ENCODE results near the gene AXIN1.

DNA sequence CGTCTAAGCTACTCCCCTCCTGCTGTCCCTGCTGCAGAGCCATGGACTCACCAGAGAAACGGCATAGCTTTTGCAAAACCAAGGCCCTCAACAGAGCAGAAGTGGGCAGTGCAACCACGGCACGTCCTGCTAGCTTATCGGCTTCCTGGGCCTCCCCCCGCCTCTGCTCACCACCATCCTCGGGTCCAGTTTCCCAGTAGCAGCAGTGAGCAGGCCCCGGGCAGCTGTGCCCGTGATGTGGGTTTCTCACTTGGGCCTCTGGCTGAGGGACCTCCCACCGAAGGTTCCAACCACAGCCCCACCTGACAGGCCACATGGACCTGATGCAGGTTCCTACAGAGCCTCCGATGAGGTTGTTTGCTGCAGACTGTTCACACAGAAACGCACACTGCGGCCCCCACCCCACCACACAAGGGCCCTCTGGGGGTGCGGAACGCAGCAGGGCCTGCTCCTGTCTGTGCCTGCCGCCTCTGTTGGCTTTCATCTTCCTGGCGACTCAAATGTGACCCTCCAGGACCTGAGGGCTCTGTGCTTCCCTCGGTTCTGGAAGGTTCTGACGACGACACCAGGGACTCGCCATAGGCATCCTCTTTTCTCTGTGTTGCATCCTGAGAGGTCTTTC lies 44.7 kb downstream of the AXIN1 start:
- TF ChIP-seq POLR2AphosphoS5 (IDR thresholded peaks at IDR 0.05; ENCODE audit: low read depth, low read length) (no peak), TAF1 (IDR thresholded peaks at IDR 0.05; ENCODE audit: borderline replicate concordance, low read depth, low read length) (no peak), POLR2A (IDR thresholded peaks at IDR 0.05; ENCODE audit: low read depth, low read length) (no peak)

Data from GM12892 (cell line).